Endothelial cell (in vitro differentiated cells): ENCODE results near the gene ADAP1. TPM values are rescaled to one million over a fixed set of nuclear protein-coding genes. Genes with fewer than 3 reads are reported as not detected.

Experiments used
- DNase-seq: peaks from one replicate; pipeline ENCODE4 v3.0.0; 2021; ENCODE audit warnings: low spot score
- H3K27ac Mint-ChIP-seq: one replicate; pipeline ENCODE4 v1.8.0; 2021; ENCODE audit warnings: mixed read lengths, inconsistent platforms; ENCODE audit not compliant: unreplicated experiment
- H3K27me3 Mint-ChIP-seq: one replicate; pipeline ENCODE4 v1.8.0; 2021; ENCODE audit warnings: mild to moderate bottlenecking, moderate library complexity, mixed read lengths, inconsistent platforms; ENCODE audit not compliant: unreplicated experiment
- H3K36me3 Mint-ChIP-seq: one replicate; pipeline ENCODE4 v1.8.0; 2021; ENCODE audit warnings: mild to moderate bottlenecking, low read depth, mixed read lengths, inconsistent platforms; ENCODE audit not compliant: unreplicated experiment
- H3K4me1 Mint-ChIP-seq: one replicate; pipeline ENCODE4 v1.8.0; 2021; ENCODE audit warnings: mild to moderate bottlenecking, mixed read lengths, inconsistent platforms; ENCODE audit not compliant: unreplicated experiment
- H3K4me3 Mint-ChIP-seq: one replicate; pipeline ENCODE4 v1.8.0; 2021; ENCODE audit warnings: mild to moderate bottlenecking, mixed read lengths, inconsistent platforms; ENCODE audit not compliant: unreplicated experiment
- H3K9me3 Mint-ChIP-seq: one replicate; pipeline ENCODE4 v1.8.0; 2021; ENCODE audit warnings: mixed read lengths, inconsistent platforms; ENCODE audit not compliant: unreplicated experiment
- CTCF ChIP-seq: fragments of 200-600 bp; sonication (generic); IDR thresholded peaks from one replicate; pipeline ENCODE4 v1.5.0; 2021; ENCODE audit warnings: antibody characterized with exemption; ENCODE audit not compliant: unreplicated experiment
- total RNA-seq: library from RNA; stranded (reverse); fragmentation: NEBNext Ultra II Directional; extraction: Animal tissue kit (Norgen Biotek cat#: 25700); gene quantifications from one replicate; pipeline ENCODE4 v1.2.1, GENCODE V29; 2021; ENCODE audit not compliant: unreplicated experiment

The ADAP1 gene
- total RNA-seq, 1 donor from 2014 or later = 1.7 TPM

GRCh38 chr7:889391-889790 is 65.1 kb downstream of the ADAP1 start:
- Mint-ChIP-seq H3K27me3 (peaks cover 10% of the 10 kb centered on the region), H3K4me3 (no peak overlapping the region), H3K36me3 (peaks cover 29% of the 10 kb centered on the region), H3K4me1 (no peaks in the 10 kb centered on the region), H3K27ac (no peak overlapping the region), H3K9me3 (no peaks in the 10 kb centered on the region)
- TF ChIP-seq CTCF = no peak
- no peak for DNase-seq

- no peak overlapping the region for H3K27ac Mint-ChIP-seq
Observed at GRCh38 chr7:889025-889390, 65.5 kb downstream of the ADAP1 start.

GRCh38 chr7:888081-889024 is 66.1 kb downstream of the ADAP1 start:
- no peak for DNase-seq
- no peak for TF ChIP-seq CTCF
- no peaks in the 10 kb centered on the region for H3K9me3 Mint-ChIP-seq
- H3K4me3 Mint-ChIP-seq = no peak overlapping the region
- H3K27me3 Mint-ChIP-seq = peaks cover 8% of the 10 kb centered on the region
- H3K27ac Mint-ChIP-seq = no peak overlapping the region
- peaks cover 29% of the 10 kb centered on the region for H3K36me3 Mint-ChIP-seq
- no peaks in the 10 kb centered on the region for H3K4me1 Mint-ChIP-seq

More at GRCh38 chr7:889025-889390, 65.5 kb downstream of the ADAP1 start:
- H3K9me3 Mint-ChIP-seq = no peaks in the 10 kb centered on the region
- no peak overlapping the region for H3K4me3 Mint-ChIP-seq
- no peak for DNase-seq
- no peak for TF ChIP-seq CTCF
- peaks cover 29% of the 10 kb centered on the region for H3K36me3 Mint-ChIP-seq
- H3K27me3 Mint-ChIP-seq = peaks cover 10% of the 10 kb centered on the region
- no peaks in the 10 kb centered on the region for H3K4me1 Mint-ChIP-seq

- H3K9me3 Mint-ChIP-seq = no peaks in the 10 kb centered on the region
- H3K4me1 Mint-ChIP-seq = no peaks in the 10 kb centered on the region
- H3K27ac Mint-ChIP-seq = no peak overlapping the region
- no peak for DNase-seq
- peaks cover 23% of the 10 kb centered on the region for H3K36me3 Mint-ChIP-seq
- H3K4me3 Mint-ChIP-seq = no peak overlapping the region
- TF ChIP-seq CTCF = no peak
- H3K27me3 Mint-ChIP-seq = peaks cover 6% of the 10 kb centered on the region
Observed at GRCh38 chr7:887488-887820, 67.0 kb downstream of the ADAP1 start.
